Stomach (tissue), 9 donors: ENCODE results near the gene ACTR6. TPM values are rescaled to one million over a fixed set of nuclear protein-coding genes. Genes with fewer than 3 reads are reported as not detected.
A peak's percentile ranks its signal among the peaks of the same experiment; 100 is the strongest.

ENCODE experiments used
- DNase-seq, 2 donors: peaks; one replicate each; pipeline versions ENCODE4 v3.0.0 to v3.0.0-alpha.2; 2013 to 2019
- H3K27ac ChIP-seq, 5 donors: fragments of 200-600 bp in 4 of 5; sonication (generic) in 4 of 5; one replicate each; pipeline ENCODE4 v1.5.1; 2013 to 2019; ENCODE audit warnings: mild to moderate bottlenecking in 1 of 5, moderate library complexity in 1 of 5
- H3K27me3 ChIP-seq, 3 donors: fragments of 200-600 bp; sonication (generic); one replicate each; pipeline ENCODE4 v1.5.1; 2017 to 2019; ENCODE audit warnings: mixed run types in 1 of 3
- H3K36me3 ChIP-seq, 4 donors: fragments of 200-600 bp; sonication (generic); 1 replicate in 3 of 4; 2 replicates in 1 of 4; pipeline ENCODE4 v1.5.1; 2016 to 2019
- H3K4me1 ChIP-seq, 4 donors: fragments of 200-600 bp; sonication (generic); one replicate each; pipeline ENCODE4 v1.5.1; 2016 to 2019
- H3K4me3 ChIP-seq, 4 donors: fragments of 200-600 bp; sonication (generic) in 3 of 4; one replicate each; pipeline ENCODE4 v1.5.1; 2016 to 2019; ENCODE audit warnings: mild to moderate bottlenecking in 1 of 4
- H3K9me3 ChIP-seq, 4 donors: fragments of 200-600 bp; sonication (generic); one replicate each; pipeline ENCODE4 v1.5.1; 2016 to 2019
- EP300 ChIP-seq: sonication (generic); formaldehyde crosslinking; IDR thresholded peaks from one replicate; pipeline ENCODE4 v1.6.1; 2017; ENCODE audit warnings: antibody characterized with exemption
- POLR2A ChIP-seq, 4 donors: fragments of 450-650 bp; IDR thresholded peaks; one replicate each; pipeline ENCODE4 v1.6.1; 2016; ENCODE audit warnings: antibody characterized with exemption in 4 of 4, control low read depth in 2 of 4, mild to moderate bottlenecking in 1 of 4, moderate library complexity in 1 of 4
- POLR2AphosphoS5 ChIP-seq, 3 donors: sonication (generic); formaldehyde crosslinking; IDR thresholded peaks; one replicate each; pipeline ENCODE4 v1.6.1; 2016; ENCODE audit warnings: antibody characterized with exemption in 3 of 3
- WGBS, 5 donors: extraction: QIAGEN DNeasy Blood & Tissue Kit in 3 of 5; methylation state at CpG; one replicate each; pipeline versions ENCODE4 v1.1.5 to v1.1.7; 2013 to 2018; 5-methylcytosine and 5-hydroxymethylcytosine counted together
- intact Hi-C: fragments of 100-400 bp; cut with DNase I; formaldehyde crosslinking; loops from one replicate; pipeline ENCODE4 v1.15.1; 2023; ENCODE audit warnings: low total_unique reads
- polyA plus RNA-seq, 3 donors: library from polyadenylated mRNA; stranded (reverse); fragments of 200-250 nt; gene quantifications; one replicate each; pipeline ENCODE4 v1.2.3, GENCODE V29; 2013
- total RNA-seq, 5 donors: library from RNA; depleted of rRNA; stranded (reverse); fragments of >200 nt; gene quantifications; one replicate each; pipeline versions ENCODE4 v1.1.0 to v1.2.3, GENCODE V29; 2014 to 2016
- TF ChIP-seq, protein P1 (sequence below), 7 experiments: fragments of 450-650 bp in 4 of 7; fragments of 200-600 bp in 3 of 7; sonication (generic) in 3 of 7; IDR thresholded peaks; one replicate each; pipeline ENCODE4 v1.5.1; 2016 to 2019; ENCODE audit warnings: antibody characterized with exemption in 7 of 7, control low read depth in 2 of 7, mild to moderate bottlenecking in 1 of 7
- donor health status: healthy with polysubstance abuse.
- donor health status: Bipolar disorder and iron deficiency.
- donor health status: healthy.

Gene ACTR6
- total and polyA plus RNA-seq, 8 donors: 0.58 to 40.7 (median 13.4) TPM

DNA sequence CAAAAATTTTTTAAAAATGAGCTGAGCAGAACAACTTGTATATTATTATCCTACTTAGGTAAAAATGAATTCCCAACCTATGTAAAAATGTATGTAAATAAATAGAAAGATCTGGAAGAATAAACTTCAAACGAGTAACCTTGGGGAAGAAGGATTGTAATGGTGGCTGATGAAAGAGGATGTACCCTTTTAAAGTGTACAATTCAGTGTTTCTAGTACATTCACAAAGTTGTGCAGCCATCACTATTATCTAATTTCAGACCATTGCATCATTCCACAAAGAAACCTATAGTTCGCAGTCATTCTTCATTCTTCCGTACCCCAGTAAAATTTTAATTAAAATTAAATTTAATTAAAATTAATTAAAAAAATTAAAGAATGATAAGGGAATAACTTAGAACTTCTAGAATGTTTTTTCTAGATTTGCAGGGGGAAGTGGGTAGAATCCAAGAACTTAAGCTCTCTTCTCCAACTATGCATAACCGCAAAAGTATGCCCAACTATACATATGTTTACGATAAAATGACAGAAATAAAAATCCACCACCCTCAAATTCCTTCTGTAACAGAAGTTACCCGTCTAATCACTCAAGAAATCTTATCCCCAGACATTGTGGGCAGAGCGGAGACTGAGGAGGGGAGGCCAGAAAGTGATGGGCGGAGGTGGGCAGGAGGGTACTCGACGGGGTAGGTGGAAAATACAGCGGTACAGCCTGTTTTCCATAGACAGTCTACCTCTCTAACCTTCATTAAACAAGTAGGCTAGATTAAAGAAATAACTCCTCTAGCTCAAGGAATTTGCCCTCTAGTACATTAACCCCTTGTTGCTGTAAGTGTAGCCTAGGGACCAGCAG lies 65.3 kb downstream of the ACTR6 start:
- no peaks in the 10 kb centered on the region for H3K27me3 ChIP-seq
- 51 to 61% (median 54%) methylated on average over 11 of the region's 11 CpGs for WGBS, 5 donors
- no peak for DNase-seq
- H3K27ac ChIP-seq: peak overlapping the region; percentile 84 to 99 (median 98)
- intact Hi-C loops: no loop called here
- no peak for TF ChIP-seq POLR2AphosphoS5 (IDR thresholded peaks at IDR 0.05)
- no peak for TF ChIP-seq POLR2A (IDR thresholded peaks at IDR 0.05)
- no peak for TF ChIP-seq EP300
- TF ChIP-seq, protein P1, sequence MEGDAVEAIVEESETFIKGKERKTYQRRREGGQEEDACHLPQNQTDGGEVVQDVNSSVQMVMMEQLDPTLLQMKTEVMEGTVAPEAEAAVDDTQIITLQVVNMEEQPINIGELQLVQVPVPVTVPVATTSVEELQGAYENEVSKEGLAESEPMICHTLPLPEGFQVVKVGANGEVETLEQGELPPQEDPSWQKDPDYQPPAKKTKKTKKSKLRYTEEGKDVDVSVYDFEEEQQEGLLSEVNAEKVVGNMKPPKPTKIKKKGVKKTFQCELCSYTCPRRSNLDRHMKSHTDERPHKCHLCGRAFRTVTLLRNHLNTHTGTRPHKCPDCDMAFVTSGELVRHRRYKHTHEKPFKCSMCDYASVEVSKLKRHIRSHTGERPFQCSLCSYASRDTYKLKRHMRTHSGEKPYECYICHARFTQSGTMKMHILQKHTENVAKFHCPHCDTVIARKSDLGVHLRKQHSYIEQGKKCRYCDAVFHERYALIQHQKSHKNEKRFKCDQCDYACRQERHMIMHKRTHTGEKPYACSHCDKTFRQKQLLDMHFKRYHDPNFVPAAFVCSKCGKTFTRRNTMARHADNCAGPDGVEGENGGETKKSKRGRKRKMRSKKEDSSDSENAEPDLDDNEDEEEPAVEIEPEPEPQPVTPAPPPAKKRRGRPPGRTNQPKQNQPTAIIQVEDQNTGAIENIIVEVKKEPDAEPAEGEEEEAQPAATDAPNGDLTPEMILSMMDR (IDR thresholded peaks at IDR 0.05): no peak
- peak overlapping the region; percentile 66 to 90 (median 82) for H3K4me3 ChIP-seq
- peaks cover 14 to 35% (median 25%) of the 10 kb centered on the region in 4 donors for H3K4me1 ChIP-seq
- H3K36me3 ChIP-seq: no peaks in the 10 kb centered on the region
- H3K9me3 ChIP-seq: no peaks in the 10 kb centered on the region

GRCh38 chr12:100266585-100266834 lies 65.9 kb downstream of the ACTR6 start:
- peak overlapping the region; percentile 84 to 99 (median 98) for H3K27ac ChIP-seq
- WGBS, 5 donors: 0 to 2% (median 1%) methylated on average over 6 of the region's 6 CpGs
- H3K9me3 ChIP-seq: no peaks in the 10 kb centered on the region
- peak; percentile 95 to 96 for DNase-seq
- H3K4me1 ChIP-seq: peaks cover 14 to 41% (median 30%) of the 10 kb centered on the region in 4 donors
- TF ChIP-seq POLR2A (IDR thresholded peaks at IDR 0.05): no peak
- TF ChIP-seq EP300: no peak
- no peak for TF ChIP-seq POLR2AphosphoS5 (IDR thresholded peaks at IDR 0.05)
- TF ChIP-seq, protein P1 (IDR thresholded peaks at IDR 0.05): no peak
- H3K27me3 ChIP-seq: no peaks in the 10 kb centered on the region
- H3K4me3 ChIP-seq: peak overlapping the region; percentile 66 to 90 (median 82)
- intact Hi-C loops: no loop called here
- no peaks in the 10 kb centered on the region for H3K36me3 ChIP-seq

GRCh38 chr12:100266835-100267602 lies 66.4 kb downstream of the ACTR6 start, which contains the start of the genes DEPDC4 and SCYL2:
Gene DEPDC4, minus strand, starts transcription at chr12:100267079. Its CDS starts 3 bp downstream, at chr12:100267076.
Gene SCYL2, plus strand, starts transcription at chr12:100267177. Its CDS starts 15,794 bp downstream, at chr12:100282971.
- no peaks in the 10 kb centered on the region for H3K9me3 ChIP-seq
- peak within 1 kb of the TSS; percentile 91 to 99 (median 98) for H3K27ac ChIP-seq
- H3K4me3 ChIP-seq: peak within 1 kb of the TSS; percentile 66 to 90 (median 82)
- intact Hi-C loops: no loop called here
- DNase-seq: peak; percentile 97 to 98
- H3K36me3 ChIP-seq: no peaks in the 10 kb centered on the region
- no peaks in the 10 kb centered on the region for H3K27me3 ChIP-seq
- peaks cover 14 to 46% (median 34%) of the 10 kb centered on the region in 4 donors for H3K4me1 ChIP-seq
- 0 to 1% (median 0%) methylated on average over 43 to 62 of the region's 62 CpGs for WGBS, 5 donors
- peak; percentile 51 to 78 (median 66) for TF ChIP-seq POLR2AphosphoS5 (IDR thresholded peaks at IDR 0.05)
- TF ChIP-seq POLR2A (IDR thresholded peaks at IDR 0.05): peak in 2 of 4 donors; percentile 12 to 27
- no peak for TF ChIP-seq EP300

GRCh38 chr12:100267603-100268281 lies 67.1 kb downstream of the ACTR6 start:
- intact Hi-C loops: no loop called here
- DNase-seq: peak in 1 of 2 donors; percentile 33
- peak overlapping the region; percentile 66 to 90 (median 82) for H3K4me3 ChIP-seq
- H3K27me3 ChIP-seq: no peaks in the 10 kb centered on the region
- H3K4me1 ChIP-seq: peaks cover 14 to 47% (median 35%) of the 10 kb centered on the region in 4 donors
- no peaks in the 10 kb centered on the region for H3K36me3 ChIP-seq
- H3K9me3 ChIP-seq: no peaks in the 10 kb centered on the region
- 0 to 1% (median 1%) methylated on average over 29 to 33 of the region's 33 CpGs for WGBS, 5 donors
- H3K27ac ChIP-seq: peak overlapping the region; percentile 91 to 99 (median 98)
- no peak for TF ChIP-seq POLR2A (IDR thresholded peaks at IDR 0.05)
- no peak for TF ChIP-seq EP300
- no peak for TF ChIP-seq POLR2AphosphoS5 (IDR thresholded peaks at IDR 0.05)
- TF ChIP-seq, protein P1 (IDR thresholded peaks at IDR 0.05): no peak
